Measurements from ENCODE around the gene KCTD2.

GRCh38 chr17:75086496-75087181 lies 39.6 kb downstream of the KCTD2 start:
- TF ChIP-seq POLR2A (conservative IDR thresholded peaks at IDR 0.05) (no peak), FOXA1 (IDR thresholded peaks at IDR 0.05; ENCODE audit: borderline replicate concordance) (no peak), CBFB (CRISPR knock-in tag; IDR thresholded peaks at IDR 0.05) (no peak), GATA2 (CRISPR knock-in tag; IDR thresholded peaks at IDR 0.05) (no peak), EP300 (IDR thresholded peaks at IDR 0.05; ENCODE audit: low read length) (no peak), RFX5 (IDR thresholded peaks at IDR 0.05; ENCODE audit: low read depth, low read length) (no peak), MBD2 (IDR thresholded peaks at IDR 0.05; ENCODE audit: borderline replicate concordance, low read depth) (no peak), MXI1 (IDR thresholded peaks at IDR 0.05; ENCODE audit: low read depth, low read length) (no peak), EZH2 (IDR thresholded peaks at IDR 0.05; ENCODE audit: borderline replicate concordance, low read depth, low read length) (no peak), RBBP5 (IDR thresholded peaks at IDR 0.05; ENCODE audit: borderline replicate concordance, insufficient read depth, low read length, poor library complexity, severe bottlenecking) (no peak)
- TF ChIP-seq, protein P1, sequence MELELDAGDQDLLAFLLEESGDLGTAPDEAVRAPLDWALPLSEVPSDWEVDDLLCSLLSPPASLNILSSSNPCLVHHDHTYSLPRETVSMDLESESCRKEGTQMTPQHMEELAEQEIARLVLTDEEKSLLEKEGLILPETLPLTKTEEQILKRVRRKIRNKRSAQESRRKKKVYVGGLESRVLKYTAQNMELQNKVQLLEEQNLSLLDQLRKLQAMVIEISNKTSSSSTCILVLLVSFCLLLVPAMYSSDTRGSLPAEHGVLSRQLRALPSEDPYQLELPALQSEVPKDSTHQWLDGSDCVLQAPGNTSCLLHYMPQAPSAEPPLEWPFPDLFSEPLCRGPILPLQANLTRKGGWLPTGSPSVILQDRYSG (tag; conservative IDR thresholded peaks at IDR 0.05; ENCODE audit: low read depth): no peak
